SU-DHL-6 (cell line): ENCODE data around the gene PIP5K1B.

Source experiments
- H2AFZ ChIP-seq: fragments of 200-600 bp; sonication (generic); 2 replicates; pipeline ENCODE4 v1.6.1; 2014; ENCODE audit warnings: low read depth, mild to moderate bottlenecking, moderate library complexity, mixed read lengths, antibody characterized with exemption, low read length; ENCODE audit not compliant: severe bottlenecking
- H3F3A ChIP-seq: fragments of 200-600 bp; shearing (Covaris generic); 2 replicates; pipeline ENCODE4 v1.6.0; 2016; ENCODE audit warnings: antibody characterized with exemption, mild to moderate bottlenecking; ENCODE audit not compliant: insufficient read depth
- H3K27ac ChIP-seq: fragments of 200-600 bp; sonication (generic); 2 replicates; pipeline ENCODE4 v1.5.1; 2016; ENCODE audit warnings: low read depth, mild to moderate bottlenecking, low read length, moderate library complexity, mixed read lengths
- H3K27me3 ChIP-seq: fragments of 200-600 bp; sonication (generic), shearing (Covaris generic); 2 replicates; pipeline ENCODE4 v1.6.0; 2014; ENCODE audit warnings: mild to moderate bottlenecking, low read length
- H3K36me3 ChIP-seq: fragments of 200-600 bp; sonication (generic); 2 replicates; pipeline ENCODE4 v1.6.1; 2014; ENCODE audit warnings: mild to moderate bottlenecking, low read length, mixed read lengths
- H3K4me2 ChIP-seq: fragments of 300-600, 200-600 bp; shearing (Covaris generic), sonication (generic); 2 replicates; pipeline ENCODE4 v1.6.0; 2014; ENCODE audit warnings: low read length, low read depth, mild to moderate bottlenecking; ENCODE audit not compliant: poor library complexity, severe bottlenecking
- H3K4me3 ChIP-seq: fragments of 200-600 bp; sonication (generic); 2 replicates; pipeline ENCODE4 v1.5.1; 2014; ENCODE audit warnings: antibody characterized with exemption, low read length, mild to moderate bottlenecking, mixed read lengths; ENCODE audit not compliant: insufficient read depth, poor library complexity, severe bottlenecking
- H3K79me2 ChIP-seq: fragments of 200-600 bp; sonication (generic); 2 replicates; pipeline ENCODE4 v1.6.1; 2014; ENCODE audit warnings: mild to moderate bottlenecking, low read length, moderate library complexity; ENCODE audit not compliant: insufficient read depth
- H3K9ac ChIP-seq: fragments of 200-600 bp; sonication (generic); 2 replicates; pipeline ENCODE4 v1.7.0; 2014; ENCODE audit warnings: mild to moderate bottlenecking, low read length
- H3K9me2 ChIP-seq: fragments of 200-600 bp; sonication (generic); replicated peaks from 2 replicates; pipeline ENCODE4 v1.6.1; 2014; ENCODE audit warnings: low read length; ENCODE audit not compliant: insufficient read depth
- H3K9me3 ChIP-seq: fragments of 200-600 bp; sonication (generic); 2 replicates; pipeline ENCODE4 v1.6.1; 2014; ENCODE audit warnings: low read length, mixed read lengths; ENCODE audit not compliant: insufficient read depth
- H4K20me1 ChIP-seq: fragments of 200-600 bp; sonication (generic); 2 replicates; pipeline ENCODE4 v1.6.1; 2014; ENCODE audit warnings: low read depth, mild to moderate bottlenecking, antibody characterized with exemption, low read length, moderate library complexity, mixed read lengths
- CTCF ChIP-seq: fragments of 200-600 bp; sonication (generic); IDR thresholded peaks from one replicate; pipeline ENCODE4 v1.5.1; 2017; ENCODE audit warnings: antibody characterized with exemption, mild to moderate bottlenecking, low read length, moderate library complexity; ENCODE audit not compliant: insufficient read depth, poor library complexity, severe bottlenecking
- EZH2phosphoT487 ChIP-seq: fragments of 200-600 bp; sonication (generic), shearing (Covaris generic); conservative IDR thresholded peaks from 2 replicates; pipeline ENCODE4 v1.6.1; 2018; ENCODE audit warnings: mild to moderate bottlenecking, antibody characterized with exemption, low read length, moderate library complexity, mixed read lengths

The PIP5K1B gene

GRCh38 chr9:68852941-68853340 lies 147.9 kb downstream of the PIP5K1B start:
- no peak overlapping the region for H3K4me2 ChIP-seq
- TF ChIP-seq EZH2phosphoT487 (no peak), CTCF (no peak)

GRCh38 chr9:68859347-68859746 lies 154.3 kb downstream of the PIP5K1B start:
- TF ChIP-seq EZH2phosphoT487 (no peak), CTCF (no peak)

More at GRCh38 chr9:68852941-68853340, 147.9 kb downstream of the PIP5K1B start:
- H3K9me2 ChIP-seq: no peaks in the 10 kb centered on the region
- no peaks in the 10 kb centered on the region for H3F3A ChIP-seq
- H3K9ac ChIP-seq: no peak overlapping the region
- H3K4me3 ChIP-seq: no peak overlapping the region
- H3K36me3 ChIP-seq: no peaks in the 10 kb centered on the region
- no peaks in the 10 kb centered on the region for H3K27me3 ChIP-seq
- H2AFZ ChIP-seq: no peak overlapping the region
- no peaks in the 10 kb centered on the region for H4K20me1 ChIP-seq
- no peaks in the 10 kb centered on the region for H3K79me2 ChIP-seq
- H3K9me3 ChIP-seq: no peaks in the 10 kb centered on the region
- no peak overlapping the region for H3K27ac ChIP-seq

DNA sequence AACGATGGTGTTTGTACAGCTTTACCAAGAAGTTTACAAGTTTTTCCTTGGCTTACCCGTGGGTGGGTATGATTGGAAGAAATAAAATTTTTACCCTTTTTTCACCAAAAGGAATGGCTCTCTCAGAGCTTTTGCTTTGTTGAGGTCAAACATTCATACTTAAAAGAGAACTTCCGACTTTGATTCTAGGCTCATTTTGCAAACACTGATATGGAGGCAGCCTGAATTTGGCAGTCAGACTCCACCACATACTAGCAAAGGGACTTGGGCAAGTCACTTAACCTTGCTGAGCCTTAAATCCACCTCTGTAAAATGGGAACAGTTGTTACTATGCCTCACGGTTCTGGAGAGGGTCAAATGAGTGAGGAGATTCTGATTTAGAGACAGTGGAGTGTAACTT lies 155.4 kb downstream of the PIP5K1B start:
- Histone ChIP-seq H2AFZ (no peak overlapping the region), H3K27me3 (no peaks in the 10 kb centered on the region), H3F3A (no peaks in the 10 kb centered on the region), H3K4me3 (no peak overlapping the region), H3K36me3 (no peaks in the 10 kb centered on the region), H3K9me2 (no peaks in the 10 kb centered on the region), H3K4me2 (no peak overlapping the region), H3K27ac (no peak overlapping the region), H3K9ac (no peak overlapping the region), H3K9me3 (no peaks in the 10 kb centered on the region), H3K79me2 (no peaks in the 10 kb centered on the region), H4K20me1 (no peaks in the 10 kb centered on the region)
- no peak for TF ChIP-seq EZH2phosphoT487
- no peak for TF ChIP-seq CTCF

More at GRCh38 chr9:68859347-68859746, 154.3 kb downstream of the PIP5K1B start:
- Histone ChIP-seq H4K20me1 (no peaks in the 10 kb centered on the region), H3K9me3 (no peaks in the 10 kb centered on the region), H3K27me3 (no peaks in the 10 kb centered on the region), H3K4me3 (no peak overlapping the region), H3K36me3 (no peaks in the 10 kb centered on the region), H3F3A (no peaks in the 10 kb centered on the region), H2AFZ (no peak overlapping the region), H3K9me2 (no peaks in the 10 kb centered on the region), H3K27ac (no peak overlapping the region), H3K79me2 (no peaks in the 10 kb centered on the region), H3K9ac (no peak overlapping the region), H3K4me2 (no peak overlapping the region)
